Fibroblast of peridontal ligament (primary cell): ENCODE measurements around the gene TRIM17.
A peak's percentile ranks its signal among the peaks of the same experiment; 100 is the strongest.

Experiments
- DNase-seq: peaks from one replicate; pipeline ENCODE4 v3.0.0-alpha.2; 2010; ENCODE audit errors: extremely low read depth

The TRIM17 gene

GRCh38 chr1:228416217-228416933 lies at the start of gene TRIM17:
TSS of gene TRIM17 (minus strand) at chr1:228416861. CDS start at chr1:228415072, 1,789 bp downstream.
- no peak for DNase-seq

GRCh38 chr1:228465571-228466146 lies 49.0 kb upstream of the TRIM17 start:
- DNase-seq, result no peak

- no peak for DNase-seq
Measured at GRCh38 chr1:228465141-228465540, 48.5 kb upstream of the TRIM17 start.

- DNase-seq, result peak; percentile 72
Measured at GRCh38 chr1:228464487-228464983, 47.9 kb upstream of the TRIM17 start.

- DNase-seq, result no peak
Measured at GRCh38 chr1:228463559-228464455, 47.1 kb upstream of the TRIM17 start.

- no peak for DNase-seq
Measured at GRCh38 chr1:228463009-228463558, 46.4 kb upstream of the TRIM17 start.

GRCh38 chr1:228462560-228462959 lies 45.9 kb upstream of the TRIM17 start:
- DNase-seq, result no peak

GRCh38 chr1:228460821-228461220 lies 44.2 kb upstream of the TRIM17 start:
- DNase-seq, result no peak

- peak; percentile 75 for DNase-seq
Measured at GRCh38 chr1:228459091-228459993, 42.7 kb upstream of the TRIM17 start.

GRCh38 chr1:228457396-228458176 lies 40.9 kb upstream of the TRIM17 start:
- DNase-seq, result peak; percentile 99

- DNase-seq, result peak; percentile 3
Measured at GRCh38 chr1:228457017-228457395, 40.3 kb upstream of the TRIM17 start.

GRCh38 chr1:228456252-228457016 lies 39.8 kb upstream of the TRIM17 start:
- peak; percentile 5 for DNase-seq

- DNase-seq, result peak; percentile 47
Measured at GRCh38 chr1:228455715-228456114, 39.1 kb upstream of the TRIM17 start.

- no peak for DNase-seq
Measured at GRCh38 chr1:228454238-228454637, 37.6 kb upstream of the TRIM17 start.

- no peak for DNase-seq
Measured at GRCh38 chr1:228453614-228454013, 37.0 kb upstream of the TRIM17 start.

GRCh38 chr1:228453022-228453560 lies 36.4 kb upstream of the TRIM17 start:
- no peak for DNase-seq

GRCh38 chr1:228452194-228453021 lies 35.7 kb upstream of the TRIM17 start:
- no peak for DNase-seq

- no peak for DNase-seq
Measured at GRCh38 chr1:228450200-228450599, 33.5 kb upstream of the TRIM17 start.
